HuH-7 (cell line): ENCODE measurements around the gene FAM81A.
"Not testable (repeated sequence)": the region's sequence is repeated elsewhere in the genome, so short reads cannot be mapped to it uniquely, and the experiment has no call there.

Experiments
- DNase-seq: peaks from one replicate; pipeline ENCODE4 v3.0.0; 2011; ENCODE audit warnings: low spot score

Gene FAM81A

GRCh38 chr15:59437817-59438624, at the start of gene FAM81A:
TSS of gene FAM81A (plus strand) at chr15:59438186. CDS start at chr15:59458627, 20,441 bp downstream.
- peak; percentile 86 for DNase-seq

- no peak for DNase-seq
Observed at GRCh38 chr15:59388670-59389069, 49.3 kb upstream of the FAM81A start.

- DNase-seq: no peak
Observed at GRCh38 chr15:59392299-59392698, 45.7 kb upstream of the FAM81A start.

- DNase-seq: no peak
Observed at GRCh38 chr15:59394166-59394661, 43.8 kb upstream of the FAM81A start.

DNA sequence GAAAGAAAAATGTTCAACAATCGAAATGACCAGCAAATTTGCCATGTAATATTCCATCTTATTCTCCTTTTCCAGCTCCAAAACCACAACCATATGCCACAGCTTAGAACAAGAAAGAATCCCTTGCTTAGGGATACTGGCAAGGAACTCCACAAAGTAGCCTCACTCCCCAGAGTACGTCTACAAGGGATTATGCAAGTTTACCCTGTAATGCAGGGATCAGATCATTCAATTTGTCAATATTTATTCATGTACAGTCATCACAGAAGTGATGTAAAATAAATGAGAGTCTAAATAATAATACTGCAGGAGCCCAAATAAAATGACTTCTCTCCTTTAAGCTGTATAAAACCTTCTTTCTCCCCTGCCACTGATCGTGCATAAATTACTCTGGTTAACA, 41.8 kb upstream of the FAM81A start:
- DNase-seq: no peak

GRCh38 chr15:59396679-59397078, 41.3 kb upstream of the FAM81A start:
- no peak for DNase-seq

DNA sequence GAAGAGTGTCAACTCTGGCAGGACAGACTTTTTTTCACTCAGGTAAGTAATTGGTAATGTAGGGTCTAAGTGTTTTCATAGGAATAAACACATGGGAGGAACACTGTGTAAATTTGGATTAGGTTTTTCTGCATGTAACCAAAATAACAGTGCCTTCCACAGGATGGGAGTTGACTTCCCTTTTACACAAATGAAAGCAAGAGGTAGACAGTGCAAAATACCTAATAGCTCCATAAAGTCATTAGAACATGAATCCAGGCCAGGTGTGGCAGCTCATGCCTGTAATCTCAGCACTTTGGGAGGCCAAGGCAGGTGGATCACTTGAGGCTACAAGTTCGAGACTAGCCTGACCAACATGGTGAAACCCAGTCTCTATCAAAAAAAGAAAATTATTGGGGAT, 39.8 kb upstream of the FAM81A start:
- DNase-seq: no peak

- DNase-seq: no peak
Observed at GRCh38 chr15:59399465-59400102, 38.4 kb upstream of the FAM81A start.

DNA sequence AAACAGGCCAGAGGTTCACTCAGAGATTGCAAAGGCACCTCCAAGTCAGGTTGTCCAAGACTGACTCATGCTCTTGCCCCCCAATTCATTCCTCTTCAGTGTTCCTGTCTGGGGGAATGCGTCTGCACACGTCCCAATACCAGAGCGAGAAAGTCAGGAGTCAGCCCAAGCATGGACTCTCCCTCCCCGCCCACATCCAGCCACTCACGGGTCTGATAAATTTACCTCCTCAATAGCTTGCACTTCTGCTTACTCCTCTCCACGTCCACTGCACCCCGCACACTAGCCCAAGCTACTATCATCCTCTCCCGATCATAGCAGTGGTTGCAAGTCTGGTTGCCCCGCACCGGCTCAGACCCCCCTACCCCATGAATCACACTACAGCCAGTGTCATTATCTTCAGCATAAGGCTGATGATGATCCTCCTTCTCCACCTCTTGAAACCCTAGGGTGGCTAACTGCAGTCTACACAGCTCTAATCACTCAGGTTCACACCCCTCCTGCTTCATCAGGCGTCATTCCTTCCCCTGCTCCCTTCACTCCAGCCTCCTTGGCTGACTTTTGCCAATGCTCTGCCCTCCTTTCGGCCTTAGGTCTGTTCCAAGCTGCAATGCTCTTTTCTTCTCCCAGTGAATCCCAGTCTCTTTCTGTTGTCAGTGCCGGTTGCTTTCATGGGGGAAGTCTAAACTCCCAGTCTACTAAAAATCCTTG, 37.7 kb upstream of the FAM81A start:
- no peak for DNase-seq

DNA sequence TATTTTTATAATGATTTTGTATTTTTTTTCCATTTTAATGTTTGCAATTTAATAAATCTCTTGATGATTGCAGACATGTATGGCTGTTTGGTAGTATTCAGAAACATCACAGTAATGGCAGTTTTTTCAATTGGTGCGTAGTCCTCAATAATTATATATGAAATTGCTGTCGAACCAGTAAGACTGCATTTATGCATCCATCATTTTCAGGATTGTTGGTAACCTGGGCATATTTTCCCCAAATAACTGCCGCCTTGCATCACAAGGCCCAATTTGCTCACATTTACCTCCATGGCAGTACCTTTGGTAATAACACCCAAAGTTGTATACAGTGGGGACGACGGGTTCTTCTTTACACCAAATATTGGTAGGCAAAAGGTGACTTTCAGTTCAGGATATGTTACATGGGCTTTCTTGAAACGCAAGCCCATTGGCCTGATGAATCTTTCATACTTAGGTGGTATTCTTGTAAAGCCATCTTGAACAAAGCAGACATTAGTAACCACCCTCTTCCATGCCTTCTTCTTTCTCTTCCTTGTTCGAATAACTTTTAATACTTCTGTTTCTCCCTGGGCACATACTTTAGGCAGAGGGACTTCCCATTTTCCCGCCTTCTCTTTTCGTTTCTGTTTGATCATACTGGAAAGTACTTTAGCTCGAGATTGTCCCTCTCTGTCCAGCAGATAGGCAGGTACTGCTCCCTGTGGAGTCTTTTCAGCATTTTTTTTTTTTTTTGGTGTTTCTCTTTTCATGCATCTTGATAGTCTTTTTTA, 36.7 kb upstream of the FAM81A start:
- DNase-seq: not testable (repeated sequence)

GRCh38 chr15:59401824-59402569, 36.0 kb upstream of the FAM81A start:
- no peak for DNase-seq

DNA sequence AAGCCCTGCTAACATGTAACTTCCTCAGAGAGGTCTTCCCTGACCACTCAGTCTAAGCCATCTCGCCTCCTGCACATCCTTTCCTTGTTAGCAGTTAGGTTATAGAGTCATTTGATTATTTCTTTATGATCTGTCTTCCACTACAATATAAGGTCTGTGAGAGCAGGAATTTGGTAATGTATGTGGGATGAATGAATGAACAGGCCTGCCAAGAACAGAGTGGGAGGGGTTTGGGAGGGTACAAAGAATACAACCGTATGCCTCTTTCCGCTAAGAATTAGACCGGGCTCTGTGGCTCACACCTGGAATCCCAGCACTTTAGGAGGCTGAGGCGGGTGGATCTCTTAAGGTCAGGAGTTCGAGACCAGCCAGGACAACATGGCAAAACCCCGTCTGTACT, 32.9 kb upstream of the FAM81A start:
- DNase-seq: no peak

GRCh38 chr15:59406446-59406845, 31.5 kb upstream of the FAM81A start:
- no peak for DNase-seq

- no peak for DNase-seq
Observed at GRCh38 chr15:59407946-59408345, 30.0 kb upstream of the FAM81A start.

DNA sequence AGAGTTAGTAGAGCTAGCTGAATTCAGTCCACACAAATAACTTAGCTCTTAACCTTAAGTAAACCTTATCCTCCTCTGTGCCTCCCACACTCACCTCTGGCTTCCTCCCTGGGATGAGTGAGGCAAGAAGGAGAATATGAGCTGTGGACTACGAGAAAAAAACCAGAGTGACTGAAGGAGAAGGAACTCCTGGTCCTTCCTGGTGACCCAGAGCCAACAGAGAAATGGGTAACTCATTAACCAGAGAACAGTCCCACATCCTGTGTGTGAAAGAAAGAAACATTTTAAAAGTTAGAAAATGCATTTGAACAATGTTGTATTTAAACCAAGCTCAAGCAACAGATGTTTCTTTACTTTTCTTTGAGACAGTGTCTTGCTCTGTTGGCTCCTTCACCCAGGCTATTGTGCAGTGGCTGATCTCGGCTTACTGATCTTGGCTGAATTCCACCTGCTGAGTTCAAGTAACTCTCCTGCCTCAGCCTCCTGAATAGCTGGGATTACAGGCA, 27.5 kb upstream of the FAM81A start:
- DNase-seq: peak; percentile 17

DNA sequence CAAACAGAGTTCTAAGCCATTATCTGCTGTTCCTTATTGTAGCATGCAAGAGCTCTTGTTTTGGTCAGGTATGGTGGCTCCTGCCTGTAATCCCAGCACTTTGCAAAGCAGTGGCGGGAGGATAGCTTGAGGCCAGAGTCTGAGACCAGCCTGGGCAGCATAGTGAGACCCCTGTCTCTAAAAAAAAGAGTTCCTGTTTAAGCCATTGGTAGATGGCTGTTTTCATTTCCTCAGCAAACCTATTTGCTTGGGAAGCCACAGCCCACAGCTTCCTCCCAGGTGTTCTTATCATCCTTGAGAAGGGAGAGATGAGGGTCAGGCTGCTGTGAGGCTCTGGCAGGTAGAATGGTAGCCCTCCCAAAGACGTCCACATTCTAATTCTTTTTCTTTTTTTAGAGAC, 24.4 kb upstream of the FAM81A start:
- no peak for DNase-seq

DNA sequence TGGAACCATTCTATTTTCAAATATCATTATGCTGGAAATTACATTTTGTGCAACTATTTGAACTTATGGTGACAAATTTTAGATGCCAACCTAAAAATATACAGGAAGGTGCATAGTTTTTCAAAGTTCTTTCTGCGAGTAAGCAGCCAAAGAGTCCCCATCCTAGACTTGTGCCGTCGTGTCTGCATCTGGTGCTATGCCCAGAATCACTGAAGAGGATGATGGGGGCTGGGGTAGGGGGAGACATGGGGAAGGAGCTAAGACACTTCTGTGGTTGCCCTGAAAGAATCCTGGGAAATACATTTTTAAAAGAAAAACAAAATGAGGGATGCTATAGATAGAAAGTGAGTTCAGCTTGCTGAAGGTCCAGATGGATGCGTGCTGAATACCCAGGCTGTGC, 21.2 kb upstream of the FAM81A start:
- no peak for DNase-seq

DNA sequence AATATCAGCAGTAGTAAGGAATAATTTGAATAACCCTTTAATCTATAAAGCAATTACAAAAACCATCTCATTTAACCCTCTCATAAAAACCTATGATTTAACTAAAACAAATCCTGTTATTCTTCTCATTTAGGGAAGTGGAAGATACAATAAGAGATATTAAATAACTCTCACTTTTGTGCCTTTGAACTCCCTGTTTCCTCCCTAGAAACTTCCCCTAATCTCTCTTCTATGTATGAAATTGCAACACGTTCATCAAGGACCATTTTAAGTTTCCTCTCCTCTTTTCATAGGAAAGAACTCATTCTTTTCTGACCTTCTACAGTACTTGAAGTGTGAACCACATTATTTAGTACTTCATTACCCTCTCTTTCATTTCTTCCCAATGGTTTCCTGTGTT, 18.8 kb upstream of the FAM81A start:
- DNase-seq: no peak

DNA sequence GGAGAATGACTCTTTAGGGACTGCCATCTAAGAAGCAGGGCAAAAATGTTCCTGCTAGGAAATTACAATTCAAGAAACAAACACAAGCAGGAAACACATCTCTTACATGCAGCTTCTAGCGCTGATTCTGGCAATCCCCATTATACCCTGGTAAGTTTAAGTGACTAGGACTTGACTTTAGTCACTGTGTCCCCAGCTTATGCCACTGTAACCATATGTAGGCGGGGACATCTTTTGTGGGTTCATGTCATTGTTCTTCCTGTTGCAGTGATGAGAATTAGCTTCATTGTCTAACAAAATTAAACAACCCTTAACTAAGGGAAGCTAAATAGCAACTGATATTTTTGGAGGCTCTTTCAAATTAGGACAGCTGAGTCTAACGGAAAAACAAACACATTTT, 17.9 kb upstream of the FAM81A start:
- DNase-seq: no peak

DNA sequence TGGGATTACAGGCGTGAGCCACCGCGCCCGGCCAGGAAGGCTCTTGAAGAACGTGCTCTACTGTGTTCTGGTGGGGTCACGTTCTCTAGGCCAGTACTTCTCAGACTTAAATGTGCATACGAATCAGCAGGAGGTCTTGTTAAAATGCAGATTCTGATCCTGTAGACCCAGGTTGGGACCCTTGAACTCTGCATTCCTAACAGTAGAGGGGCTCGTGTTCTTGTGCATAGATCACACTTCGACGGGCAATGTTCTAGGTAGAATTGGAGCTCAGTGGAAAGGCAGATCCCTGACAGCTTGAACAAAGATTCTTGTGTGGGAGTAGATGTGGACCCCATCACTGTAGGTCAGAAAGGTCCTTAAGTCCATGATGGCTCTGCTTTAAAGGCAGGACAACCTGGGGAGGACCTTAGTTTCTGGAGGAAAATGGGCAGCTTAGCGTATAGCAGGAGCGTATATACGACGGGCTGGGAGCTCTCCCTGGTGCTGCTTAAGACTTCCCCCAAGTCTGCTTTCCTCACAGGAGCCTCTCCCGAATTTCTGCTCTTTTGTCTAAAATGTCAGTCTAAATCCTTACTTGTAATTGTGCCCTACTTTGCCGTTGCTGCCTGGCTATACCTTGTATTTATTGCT, 16.9 kb upstream of the FAM81A start:
- no peak for DNase-seq

- no peak for DNase-seq
Observed at GRCh38 chr15:59424616-59425015, 13.4 kb upstream of the FAM81A start.
